Suprapubic skin (tissue), 4 donors: ENCODE results near the gene SLC9A5.

Source experiments
- CTCF ChIP-seq, 2 donors: fragments of 200-600 bp in 1 of 2; fragments of 450-650 bp in 1 of 2; sonication (generic) in 1 of 2; IDR thresholded peaks; one replicate each; pipeline ENCODE4 v1.5.1; 2016 to 2019; ENCODE audit warnings: antibody characterized with exemption in 2 of 2, mild to moderate bottlenecking in 1 of 2, moderate library complexity in 1 of 2
- EP300 ChIP-seq: sonication (generic); formaldehyde crosslinking; IDR thresholded peaks from one replicate; pipeline ENCODE4 v1.6.1; 2017; ENCODE audit warnings: antibody characterized with exemption
- POLR2A ChIP-seq, 2 donors: fragments of 450-650 bp; IDR thresholded peaks; one replicate each; pipeline ENCODE4 v1.6.1; 2017; ENCODE audit warnings: antibody characterized with exemption in 2 of 2, mild to moderate bottlenecking in 2 of 2, moderate library complexity in 2 of 2
- POLR2AphosphoS5 ChIP-seq, 3 donors: sonication (generic); formaldehyde crosslinking; IDR thresholded peaks; one replicate each; pipeline ENCODE4 v1.6.1; 2017; ENCODE audit warnings: antibody characterized with exemption in 3 of 3

- TF ChIP-seq CTCF (IDR thresholded peaks at IDR 0.05), result no peak
- TF ChIP-seq POLR2A (IDR thresholded peaks at IDR 0.05), result no peak
- TF ChIP-seq EP300, result no peak
- no peak for TF ChIP-seq POLR2AphosphoS5 (IDR thresholded peaks at IDR 0.05)
These were observed 632 bp downstream of the SLC9A5 start for GRCh38 chr16:67249178-67250044.
